PC-9 (cell line): ENCODE data around the gene KCNH6. TPM values are rescaled to one million over a fixed set of nuclear protein-coding genes. Genes with fewer than 3 reads are reported as not detected.

Source experiments
- BruUV-seq: library from RNA; stranded (reverse); fragments of 400-500 nt; replicated peaks from 2 replicates; lab custom pipeline; 2021; lab: Mats Ljungman, UMichigan
- CTCF ChIA-PET: fragments of 300-600 bp; sonication (Branson Sonifier 250); formaldehyde crosslinking; loops from one replicate; lab custom pipeline; 2022; ENCODE audit warnings: antibody characterized with exemption; lab: Charles Lee
- POLR2A ChIA-PET: fragments of 300-600 bp; sonication (Branson Sonifier 250); formaldehyde crosslinking; loops from one replicate; lab custom pipeline; 2022; ENCODE audit warnings: antibody characterized with exemption; ENCODE audit not compliant: unreplicated experiment; lab: Charles Lee
- DNase-seq, 2 experiments: peaks; one replicate each; pipeline versions ENCODE4 v3.0.0 to v3.0.0-alpha.2; 2015 to 2022; ENCODE audit warnings: mixed read lengths in 1 of 2
- H2AFZ ChIP-seq: fragments of 200-600 bp; sonication (generic); 2 replicates; pipeline ENCODE4 v1.8.1; 2017; ENCODE audit warnings: antibody characterized with exemption
- H3F3A ChIP-seq: fragments of 200-600 bp; sonication (generic); 2 replicates; pipeline ENCODE4 v1.8.1; 2017; ENCODE audit warnings: antibody characterized with exemption, mild to moderate bottlenecking, low read depth; ENCODE audit not compliant: insufficient read depth
- H3K27ac ChIP-seq: fragments of 200-600 bp; sonication (generic); 2 replicates; pipeline ENCODE4 v1.6.1; 2016; ENCODE audit warnings: mixed run types
- H3K27me3 ChIP-seq: fragments of 200-600 bp; sonication (generic); 2 replicates; pipeline ENCODE4 v1.6.1; 2016; ENCODE audit warnings: low read depth, mixed run types; ENCODE audit not compliant: insufficient read depth
- H3K36me3 ChIP-seq: fragments of 200-600 bp; sonication (generic); 2 replicates; pipeline ENCODE4 v1.6.1; 2016; ENCODE audit warnings: low read depth, mixed run types
- H3K4me1 ChIP-seq: fragments of 200-600 bp; sonication (generic); replicated peaks from 2 replicates; pipeline ENCODE4 v1.6.1; 2016; ENCODE audit warnings: mixed run types; ENCODE audit not compliant: insufficient read depth
- H3K4me2 ChIP-seq: fragments of 200-600 bp; sonication (generic); 2 replicates; pipeline ENCODE4 v1.6.1; 2017; ENCODE audit warnings: mixed run types
- H3K4me3 ChIP-seq: fragments of 200-600 bp; sonication (generic); 2 replicates; pipeline ENCODE4 v1.6.1; 2016; ENCODE audit warnings: mixed run types
- H3K79me2 ChIP-seq: fragments of 200-600 bp; sonication (generic); 2 replicates; pipeline ENCODE4 v1.6.1; 2017; ENCODE audit warnings: low read depth, mixed run types
- H3K9me2 ChIP-seq: fragments of 200-600 bp; sonication (generic); 2 replicates; pipeline ENCODE4 v1.8.1; 2017; ENCODE audit warnings: mild to moderate bottlenecking; ENCODE audit not compliant: insufficient read depth
- H3K9me3 ChIP-seq: fragments of 200-600 bp; sonication (generic); 2 replicates; pipeline ENCODE4 v1.8.1; 2016; ENCODE audit warnings: low read depth; ENCODE audit not compliant: insufficient read depth
- H4K20me1 ChIP-seq: fragments of 200-600 bp; sonication (generic); 2 replicates; pipeline ENCODE4 v1.8.1; 2017; ENCODE audit not compliant: insufficient read depth
- EZH2 ChIP-seq: fragments of 200-600 bp; sonication (generic); IDR thresholded peaks from 2 replicates; pipeline ENCODE4 v1.8.0; 2017; ENCODE audit warnings: antibody characterized with exemption, low read depth
- intact Hi-C: fragments of 100-400 bp; cut with micrococcal nuclease; formaldehyde crosslinking; loops from one replicate; pipeline ENCODE4 v1.10.0; 2022; ENCODE audit not compliant: unreplicated experiment
- total RNA-seq: library from RNA; stranded (reverse); gene quantifications from 2 replicates; pipeline ENCODE4 v1.2.3, GENCODE V29; 2021
- TF ChIP-seq, protein P1 (sequence below): fragments of 200-600 bp; sonication (generic); conservative IDR thresholded peaks from 2 replicates; pipeline ENCODE4 v1.6.1; 2017; ENCODE audit warnings: mixed run types, antibody characterized with exemption, mild to moderate bottlenecking, moderate library complexity

The KCNH6 gene
- total RNA-seq, 1 experiment from 2014 or later, result not detected

DNA sequence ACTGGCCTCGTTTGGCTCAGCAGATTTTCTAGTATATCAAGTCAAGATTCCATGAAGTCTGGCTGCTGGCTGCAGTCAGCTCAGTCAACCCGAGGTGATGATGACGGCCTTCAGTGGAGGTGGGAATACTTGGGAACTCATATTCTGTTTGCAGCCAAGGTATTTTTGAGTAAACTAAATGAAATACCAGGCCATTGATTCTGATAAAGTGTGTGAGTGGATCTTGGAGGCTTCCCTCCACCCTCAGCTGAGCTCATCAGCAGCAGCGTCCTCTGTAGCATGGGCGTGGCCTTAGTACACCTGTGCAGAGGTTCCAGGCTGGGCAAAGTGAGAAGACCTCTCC lies 55.6 kb downstream of the KCNH6 start:
- POLR2A ChIA-PET, result no interaction called here
- no peak overlapping the region for H2AFZ ChIP-seq
- H3K36me3 ChIP-seq, result peaks cover 8% of the 10 kb centered on the region
- H3K27me3 ChIP-seq, result no peaks in the 10 kb centered on the region
- no peaks in the 10 kb centered on the region for H3F3A ChIP-seq
- peaks cover 32% of the 10 kb centered on the region for H3K79me2 ChIP-seq
- peaks cover 54% of the 10 kb centered on the region for H4K20me1 ChIP-seq
- H3K27ac ChIP-seq, result no peak overlapping the region
- H3K9me2 ChIP-seq, result no peaks in the 10 kb centered on the region
- no peak overlapping the region for H3K4me2 ChIP-seq
- intact Hi-C loops, result no loop called here
- CTCF ChIA-PET, result no interaction called here
- DNase-seq, result no peak
- no peak overlapping the region for H3K4me3 ChIP-seq
- no peaks in the 10 kb centered on the region for H3K9me3 ChIP-seq
- H3K4me1 ChIP-seq, result no peaks in the 10 kb centered on the region
- no peak for TF ChIP-seq EZH2
- TF ChIP-seq, protein P1, sequence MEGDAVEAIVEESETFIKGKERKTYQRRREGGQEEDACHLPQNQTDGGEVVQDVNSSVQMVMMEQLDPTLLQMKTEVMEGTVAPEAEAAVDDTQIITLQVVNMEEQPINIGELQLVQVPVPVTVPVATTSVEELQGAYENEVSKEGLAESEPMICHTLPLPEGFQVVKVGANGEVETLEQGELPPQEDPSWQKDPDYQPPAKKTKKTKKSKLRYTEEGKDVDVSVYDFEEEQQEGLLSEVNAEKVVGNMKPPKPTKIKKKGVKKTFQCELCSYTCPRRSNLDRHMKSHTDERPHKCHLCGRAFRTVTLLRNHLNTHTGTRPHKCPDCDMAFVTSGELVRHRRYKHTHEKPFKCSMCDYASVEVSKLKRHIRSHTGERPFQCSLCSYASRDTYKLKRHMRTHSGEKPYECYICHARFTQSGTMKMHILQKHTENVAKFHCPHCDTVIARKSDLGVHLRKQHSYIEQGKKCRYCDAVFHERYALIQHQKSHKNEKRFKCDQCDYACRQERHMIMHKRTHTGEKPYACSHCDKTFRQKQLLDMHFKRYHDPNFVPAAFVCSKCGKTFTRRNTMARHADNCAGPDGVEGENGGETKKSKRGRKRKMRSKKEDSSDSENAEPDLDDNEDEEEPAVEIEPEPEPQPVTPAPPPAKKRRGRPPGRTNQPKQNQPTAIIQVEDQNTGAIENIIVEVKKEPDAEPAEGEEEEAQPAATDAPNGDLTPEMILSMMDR, result no peak
- BruUV-seq, result no TSS peak

DNA sequence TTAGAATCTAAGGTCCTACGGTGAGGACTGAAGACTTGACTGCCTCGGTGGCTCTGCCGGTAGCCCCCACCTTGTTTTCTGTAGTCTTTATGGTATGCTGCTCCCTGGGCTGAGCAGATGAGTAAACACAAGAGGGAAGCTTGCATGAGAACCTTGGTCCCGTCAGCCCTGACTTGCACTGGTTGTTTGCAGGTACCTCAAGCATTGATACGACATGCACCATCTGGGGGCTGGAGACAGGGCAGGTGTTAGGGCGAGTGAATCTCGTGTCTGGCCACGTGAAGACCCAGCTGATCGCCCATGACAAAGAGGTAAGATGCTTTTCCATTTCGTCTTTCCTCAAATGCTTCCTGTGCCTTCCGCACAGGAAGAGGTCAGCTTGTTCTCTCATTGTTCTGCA lies 56.5 kb downstream of the KCNH6 start:
- Histone ChIP-seq H3K27ac (no peak overlapping the region), H3K27me3 (no peaks in the 10 kb centered on the region), H3F3A (no peaks in the 10 kb centered on the region), H2AFZ (no peak overlapping the region), H4K20me1 (peaks cover 45% of the 10 kb centered on the region), H3K36me3 (peaks cover 12% of the 10 kb centered on the region), H3K4me3 (no peak overlapping the region), H3K4me1 (no peaks in the 10 kb centered on the region), H3K79me2 (peaks cover 23% of the 10 kb centered on the region; the same call in 1 of the 2 replicates), H3K9me3 (no peaks in the 10 kb centered on the region), H3K4me2 (no peak overlapping the region), H3K9me2 (no peaks in the 10 kb centered on the region)
- no TSS peak for BruUV-seq
- ChIA-PET POLR2A (no interaction called here), CTCF (no interaction called here)
- no peak for DNase-seq
- intact Hi-C loops, result no loop called here
- no peak for TF ChIP-seq EZH2
- TF ChIP-seq, protein P1, result no peak

DNA sequence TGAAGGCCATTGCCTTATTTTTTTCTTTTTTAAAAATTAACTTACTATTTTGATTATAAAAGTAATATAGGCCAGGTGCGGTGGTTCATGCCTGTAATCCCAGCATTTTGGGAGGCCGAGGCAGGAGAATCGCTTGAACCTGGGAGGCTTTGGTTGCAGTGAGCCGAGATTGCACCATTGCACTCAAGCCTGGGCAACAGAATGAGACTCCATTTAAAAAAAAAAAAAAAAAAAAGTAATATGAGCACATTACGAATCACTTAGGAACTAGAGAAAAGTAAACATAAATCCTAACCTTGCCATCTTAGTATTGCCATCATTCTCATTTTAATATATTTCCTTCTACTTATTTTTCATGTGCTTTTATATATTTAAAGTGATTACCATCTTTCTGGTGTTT lies 64.6 kb downstream of the KCNH6 start:
- no peaks in the 10 kb centered on the region; the same call in 1 of the 2 replicates for H4K20me1 ChIP-seq
- TF ChIP-seq, protein P1, result no peak
- no peak for TF ChIP-seq EZH2
- no peaks in the 10 kb centered on the region for H3K4me1 ChIP-seq
- peaks cover 19% of the 10 kb centered on the region; the same call in 1 of the 2 replicates for H3K36me3 ChIP-seq
- intact Hi-C loops, result no loop called here
- DNase-seq, result no peak
- BruUV-seq, result no TSS peak
- H3K9me2 ChIP-seq, result no peaks in the 10 kb centered on the region
- POLR2A ChIA-PET, result interaction anchor here (0.6 kb wide), 2 partner anchors 142 to 186 kb away, joined by 5 to 7 read pairs; partner anchors contain the start of gene CCDC47
- CTCF ChIA-PET, result no interaction called here
- no peak overlapping the region for H3K4me2 ChIP-seq
- no peaks in the 10 kb centered on the region for H3K9me3 ChIP-seq
- H3K4me3 ChIP-seq, result no peak overlapping the region
- no peaks in the 10 kb centered on the region for H3K27me3 ChIP-seq
- H2AFZ ChIP-seq, result no peak overlapping the region
- H3F3A ChIP-seq, result peaks cover 3% of the 10 kb centered on the region; the same call in 1 of the 2 replicates
- H3K27ac ChIP-seq, result no peak overlapping the region
- H3K79me2 ChIP-seq, result no peaks in the 10 kb centered on the region
